KOPT-K1 (cell line): ENCODE results near the gene SIAE.

Experiments used
- H3K27ac ChIP-seq: fragments of 200-600 bp; sonication (generic); 2 replicates; pipeline ENCODE4 v1.5.1; 2016; ENCODE audit warnings: antibody characterized with exemption, mild to moderate bottlenecking, low read depth, low read length; ENCODE audit not compliant: poor library complexity, severe bottlenecking
- H3K36me3 ChIP-seq: fragments of 200-600 bp; sonication (generic); 2 replicates; pipeline ENCODE4 v1.5.1; 2017; ENCODE audit warnings: antibody characterized with exemption, mild to moderate bottlenecking, low read length, moderate library complexity; ENCODE audit not compliant: insufficient read depth
- H3K9me3 ChIP-seq: fragments of 200-600 bp; sonication (generic); 2 replicates; pipeline ENCODE4 v1.5.1; 2017; ENCODE audit warnings: antibody characterized with exemption, low read length, mild to moderate bottlenecking; ENCODE audit not compliant: insufficient read depth, poor library complexity, severe bottlenecking

The SIAE gene

DNA sequence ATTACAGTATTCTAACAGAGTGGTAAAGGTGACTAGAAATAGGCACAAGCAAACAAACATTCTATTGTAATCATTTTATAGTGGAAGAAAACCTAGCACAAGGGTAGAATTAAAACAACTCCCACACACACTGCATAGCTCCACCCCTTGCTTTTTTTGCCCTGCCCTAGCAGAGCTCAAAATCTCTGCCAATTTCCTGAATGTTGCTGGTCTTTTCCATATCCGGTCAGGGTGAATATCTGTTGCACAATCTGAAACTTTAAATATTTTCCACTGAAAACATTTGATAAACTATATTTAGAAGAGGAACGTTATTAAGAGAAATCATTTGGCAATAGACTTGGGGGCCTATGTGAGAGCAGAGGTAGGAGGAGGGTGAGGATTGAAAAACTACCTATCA lies 2.8 kb upstream of the SIAE start:
- Histone ChIP-seq H3K36me3 (no peaks in the 10 kb centered on the region), H3K9me3 (no peaks in the 10 kb centered on the region), H3K27ac (no peak overlapping the region)

DNA sequence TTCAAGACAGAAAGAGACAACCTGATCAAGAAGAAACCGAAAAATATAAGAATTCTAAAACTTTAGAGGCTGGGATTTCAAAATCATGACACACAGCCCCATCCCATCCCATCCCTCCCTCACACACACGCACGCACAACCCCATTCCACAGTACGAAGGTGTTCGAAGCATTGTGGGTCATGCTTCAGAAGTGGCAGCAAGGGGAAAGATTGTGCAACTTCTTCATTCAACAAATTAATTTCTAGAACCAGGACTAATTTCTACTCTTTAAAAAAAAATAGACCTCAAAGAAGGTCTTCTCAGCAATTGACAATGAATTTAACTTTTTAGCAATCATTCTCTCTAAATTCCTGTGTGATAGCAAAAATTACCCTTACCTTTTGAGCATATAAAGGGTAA lies 1.0 kb upstream of the SIAE start:
- Histone ChIP-seq H3K27ac (no peak overlapping the region), H3K9me3 (no peaks in the 10 kb centered on the region), H3K36me3 (no peaks in the 10 kb centered on the region)

- Histone ChIP-seq H3K27ac (no peak overlapping the region), H3K36me3 (no peaks in the 10 kb centered on the region), H3K9me3 (no peaks in the 10 kb centered on the region)
Measured at GRCh38 chr11:124674168-124674517, 604 bp upstream of the SIAE start.

GRCh38 chr11:124672536-124673215 lies 863 bp downstream of the SIAE start:
- Histone ChIP-seq H3K36me3 (no peaks in the 10 kb centered on the region), H3K27ac (no peak overlapping the region), H3K9me3 (no peaks in the 10 kb centered on the region)

DNA sequence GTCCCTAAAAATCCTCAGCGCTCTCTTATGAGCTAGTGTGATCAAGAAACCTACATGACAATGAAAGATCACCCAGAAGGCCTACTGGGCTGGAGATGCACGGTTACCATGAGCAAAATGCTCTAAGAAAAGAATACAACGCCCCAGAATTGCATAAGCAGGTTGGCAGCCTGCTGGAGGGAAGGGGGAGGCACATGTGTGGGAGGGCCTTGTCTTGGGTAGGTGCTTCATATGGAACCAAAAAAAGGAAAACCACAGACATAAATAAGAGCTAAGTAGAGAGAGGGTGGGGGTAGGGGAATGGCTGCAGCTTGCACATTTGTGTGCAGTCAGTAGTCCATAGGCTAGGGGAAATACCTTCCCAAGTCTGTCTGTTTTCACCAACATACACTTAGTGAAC lies 2.8 kb downstream of the SIAE start:
- H3K36me3 ChIP-seq, result no peaks in the 10 kb centered on the region
- no peaks in the 10 kb centered on the region for H3K9me3 ChIP-seq
- no peak overlapping the region for H3K27ac ChIP-seq

DNA sequence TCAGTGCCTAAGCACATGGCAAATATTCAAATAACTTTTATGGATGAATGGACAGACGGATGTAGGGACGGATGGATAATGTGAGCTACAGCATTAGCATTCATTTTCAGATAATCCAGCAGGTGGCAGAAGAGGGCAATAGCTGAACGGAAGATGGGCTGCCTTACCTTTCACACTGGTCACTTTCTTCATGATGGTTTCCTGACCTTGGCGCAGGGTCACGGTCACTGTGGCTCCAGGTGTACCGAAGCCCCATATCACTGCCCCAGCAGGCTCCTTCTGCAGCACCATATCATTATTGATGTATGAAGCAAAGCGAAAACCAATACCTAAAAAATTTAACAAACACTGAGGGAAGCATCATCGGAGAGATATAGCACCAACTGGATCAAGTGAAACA lies 4.3 kb downstream of the SIAE start:
- no peaks in the 10 kb centered on the region for H3K9me3 ChIP-seq
- H3K27ac ChIP-seq, result no peak overlapping the region
- no peaks in the 10 kb centered on the region for H3K36me3 ChIP-seq

DNA sequence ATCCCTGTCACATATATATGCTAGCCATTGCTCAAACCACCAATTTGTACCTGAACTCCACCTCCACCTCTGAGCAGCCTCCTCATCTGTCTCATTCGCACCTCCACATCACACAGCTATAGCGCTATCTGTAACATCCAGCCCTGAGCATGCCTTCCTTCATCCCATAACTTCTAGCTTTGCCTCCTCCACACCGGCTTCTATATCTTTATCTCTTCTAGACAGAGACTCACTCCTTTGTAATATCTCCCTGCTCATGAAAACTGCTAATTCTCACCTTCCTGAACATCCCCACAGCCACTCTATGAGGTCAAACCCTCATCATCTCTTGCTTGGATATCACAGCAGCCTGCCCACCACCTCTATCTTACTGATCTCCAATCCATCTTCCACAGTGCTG lies 5.9 kb downstream of the SIAE start:
- Histone ChIP-seq H3K27ac (no peak overlapping the region), H3K9me3 (no peaks in the 10 kb centered on the region), H3K36me3 (no peaks in the 10 kb centered on the region)

- Histone ChIP-seq H3K36me3 (no peaks in the 10 kb centered on the region), H3K27ac (no peak overlapping the region), H3K9me3 (no peaks in the 10 kb centered on the region)
Measured at GRCh38 chr11:124663861-124664260, 9.7 kb downstream of the SIAE start.

DNA sequence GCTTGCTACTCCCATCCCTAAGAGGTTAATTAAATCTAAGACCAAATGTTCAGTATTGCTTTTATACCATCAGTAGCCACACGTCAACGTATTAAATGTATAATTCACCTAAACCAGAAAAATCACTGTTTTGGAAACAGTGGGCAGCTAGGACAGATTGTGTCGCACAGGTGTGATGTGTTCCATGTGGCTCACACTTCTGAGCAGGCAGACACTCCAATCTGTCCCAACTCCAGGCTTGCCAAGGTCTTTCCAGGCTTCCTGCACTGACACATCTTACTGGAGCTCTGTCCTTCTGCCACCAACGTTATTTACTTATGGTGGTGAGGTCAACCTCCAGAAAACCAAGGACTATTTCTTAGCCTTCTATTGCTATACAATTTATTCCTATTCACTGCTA lies 11.4 kb downstream of the SIAE start:
- H3K9me3 ChIP-seq, result no peaks in the 10 kb centered on the region
- no peak overlapping the region for H3K27ac ChIP-seq
- H3K36me3 ChIP-seq, result no peaks in the 10 kb centered on the region

GRCh38 chr11:124661553-124661952 lies 12.0 kb downstream of the SIAE start:
- no peaks in the 10 kb centered on the region for H3K9me3 ChIP-seq
- H3K27ac ChIP-seq, result no peak overlapping the region
- H3K36me3 ChIP-seq, result no peaks in the 10 kb centered on the region

DNA sequence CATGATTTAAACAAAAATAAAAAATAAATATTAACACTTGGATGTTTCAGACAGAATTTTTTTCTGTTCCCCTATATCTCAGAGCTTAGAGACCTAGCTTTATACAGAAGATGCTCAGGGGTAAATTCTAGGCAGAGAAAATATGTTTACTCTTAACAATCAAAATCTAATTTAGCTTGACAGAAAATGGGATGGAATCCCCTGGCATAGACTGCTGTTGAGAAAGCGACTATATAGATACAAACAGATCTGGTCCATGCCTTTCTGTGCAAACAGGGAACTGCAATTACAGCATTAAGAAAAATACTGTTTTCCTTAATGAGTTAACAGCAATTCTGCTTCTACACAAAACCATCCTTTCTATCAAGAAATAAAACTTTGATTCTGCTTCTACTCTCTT lies 14.6 kb downstream of the SIAE start:
- no peaks in the 10 kb centered on the region for H3K9me3 ChIP-seq
- no peaks in the 10 kb centered on the region for H3K36me3 ChIP-seq
- no peak overlapping the region for H3K27ac ChIP-seq

- Histone ChIP-seq H3K9me3 (no peaks in the 10 kb centered on the region), H3K27ac (no peak overlapping the region), H3K36me3 (no peaks in the 10 kb centered on the region)
Measured at GRCh38 chr11:124658501-124658900, 15.0 kb downstream of the SIAE start.

GRCh38 chr11:124657904-124658303 lies 15.6 kb downstream of the SIAE start:
- H3K27ac ChIP-seq, result no peak overlapping the region
- H3K36me3 ChIP-seq, result no peaks in the 10 kb centered on the region
- no peaks in the 10 kb centered on the region for H3K9me3 ChIP-seq

DNA sequence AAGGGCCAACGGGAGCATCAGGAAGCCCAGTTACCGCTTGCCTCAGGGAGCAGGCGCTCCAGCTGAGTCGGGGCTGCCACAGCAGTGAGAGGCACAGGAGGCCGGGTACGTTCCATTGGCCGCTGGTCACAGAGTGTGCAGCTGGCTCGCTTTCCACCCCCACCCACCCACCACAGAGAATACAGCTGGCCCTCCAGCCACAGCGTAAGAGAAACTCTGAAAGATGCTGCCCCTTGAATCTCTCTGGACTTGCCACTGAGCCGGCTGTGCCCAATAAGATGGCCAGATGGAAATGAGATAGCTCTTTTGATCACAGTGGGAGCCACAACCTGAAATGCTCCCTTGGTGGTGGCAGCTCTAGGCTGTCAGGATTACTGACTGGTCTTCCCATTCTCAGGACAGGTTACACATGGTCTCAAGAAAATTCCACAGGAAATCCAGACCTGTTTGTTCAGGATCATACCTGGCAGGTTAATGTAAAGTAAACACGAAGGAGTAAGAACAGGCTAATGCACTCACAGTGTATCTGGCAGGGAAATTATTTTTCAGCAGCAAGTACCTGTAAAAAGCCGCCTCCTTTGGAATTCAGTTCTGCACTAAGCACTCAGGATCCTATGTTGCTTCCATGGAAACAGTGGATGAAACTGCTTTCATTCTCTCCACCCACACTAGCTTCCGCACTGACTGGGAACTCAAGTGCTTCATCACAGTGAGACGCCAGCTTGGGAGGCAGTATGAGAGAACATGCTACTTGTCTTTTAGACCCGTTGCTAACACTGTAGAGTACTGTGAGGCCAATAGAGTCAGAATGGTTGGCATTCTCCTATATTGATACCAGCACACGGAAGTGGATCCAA lies 16.5 kb downstream of the SIAE start:
- Histone ChIP-seq H3K27ac (no peak overlapping the region), H3K36me3 (no peaks in the 10 kb centered on the region), H3K9me3 (no peaks in the 10 kb centered on the region)

- Histone ChIP-seq H3K27ac (no peak overlapping the region), H3K36me3 (no peaks in the 10 kb centered on the region), H3K9me3 (no peaks in the 10 kb centered on the region)
Measured at GRCh38 chr11:124648610-124649009, 24.9 kb downstream of the SIAE start.

GRCh38 chr11:124646148-124646547 lies 27.4 kb downstream of the SIAE start:
- no peaks in the 10 kb centered on the region for H3K36me3 ChIP-seq
- H3K9me3 ChIP-seq, result no peaks in the 10 kb centered on the region
- no peak overlapping the region for H3K27ac ChIP-seq
